NOMO-1 treated with DMSO at 0.1 percent for 48 hours (cell line): ENCODE results near the gene STX1B.
"Not testable (repeated sequence)": the region's sequence is repeated elsewhere in the genome, so short reads cannot be mapped to it uniquely, and the experiment has no call there.

ENCODE experiments used
- DNase-seq: peaks from one replicate; lab custom pipeline; 2025; ENCODE audit not compliant: unreplicated experiment; lab: John Stamatoyannopoulos, UW

The STX1B gene

GRCh38 chr16:31016018-31016417 is 5.6 kb upstream of the STX1B start:
- DNase-seq = no peak

GRCh38 chr16:31013292-31013691 is 2.9 kb upstream of the STX1B start:
- not testable (repeated sequence) for DNase-seq

- DNase-seq = not testable (repeated sequence)
Observed at GRCh38 chr16:31011815-31012214, 1.4 kb upstream of the STX1B start.

GRCh38 chr16:31009894-31010584 is 399 bp downstream of the STX1B start:
- no peak for DNase-seq

GRCh38 chr16:31009120-31009519 is 1.3 kb downstream of the STX1B start:
- no peak for DNase-seq

- no peak for DNase-seq
Observed at GRCh38 chr16:31008551-31008950, 1.9 kb downstream of the STX1B start.

GRCh38 chr16:31008149-31008548 is 2.3 kb downstream of the STX1B start:
- DNase-seq = no peak

GRCh38 chr16:31007684-31008083 is 2.8 kb downstream of the STX1B start:
- DNase-seq = no peak

GRCh38 chr16:31006589-31006988 is 3.8 kb downstream of the STX1B start:
- DNase-seq = no peak

- no peak for DNase-seq
Observed at GRCh38 chr16:31006086-31006385, 4.4 kb downstream of the STX1B start.

GRCh38 chr16:31005350-31006085 is 4.9 kb downstream of the STX1B start:
- DNase-seq = no peak

- no peak for DNase-seq
Observed at GRCh38 chr16:31004658-31005057, 5.8 kb downstream of the STX1B start.

- DNase-seq = no peak
Observed at GRCh38 chr16:31003744-31004143, 6.7 kb downstream of the STX1B start.

- DNase-seq = no peak
Observed at GRCh38 chr16:31002862-31003341, 7.5 kb downstream of the STX1B start.

- no peak for DNase-seq
Observed at GRCh38 chr16:31002250-31002700, 8.2 kb downstream of the STX1B start.

- no peak for DNase-seq
Observed at GRCh38 chr16:31001507-31002249, 8.8 kb downstream of the STX1B start.

GRCh38 chr16:31000671-31001382 is 9.6 kb downstream of the STX1B start:
- DNase-seq = no peak

GRCh38 chr16:30998852-30999761 is 11.3 kb downstream of the STX1B start:
- no peak for DNase-seq

GRCh38 chr16:30997725-30998711 is 12.4 kb downstream of the STX1B start:
- no peak for DNase-seq
